Muscle of leg (tissue), 11 donors: ENCODE results near the gene PTPRN2. TPM values are rescaled to one million over a fixed set of nuclear protein-coding genes. Genes with fewer than 3 reads are reported as not detected.

Source experiments
- DNase-seq: peaks from one replicate; pipeline ENCODE4 v3.0.0; 2013
- H3K27ac ChIP-seq: one replicate; pipeline ENCODE4 v1.5.1; 2013; ENCODE audit warnings: mild to moderate bottlenecking, low read length, control low read depth
- H3K27me3 ChIP-seq: one replicate; pipeline ENCODE4 v1.6.1; 2013; ENCODE audit warnings: low read length; ENCODE audit not compliant: control insufficient read depth, insufficient read depth
- H3K36me3 ChIP-seq: one replicate; pipeline ENCODE4 v1.6.1; 2013; ENCODE audit warnings: low read length; ENCODE audit not compliant: control insufficient read depth, insufficient read depth
- H3K4me1 ChIP-seq: one replicate; pipeline ENCODE4 v1.6.1; 2013; ENCODE audit warnings: low read length; ENCODE audit not compliant: control insufficient read depth, insufficient read depth
- H3K4me3 ChIP-seq: one replicate; pipeline ENCODE4 v1.5.1; 2013; ENCODE audit warnings: low read length, control low read depth
- H3K9me3 ChIP-seq: replicated peaks from 2 replicates; pipeline ENCODE4 v1.6.1; 2013; ENCODE audit warnings: low read depth, low read length; ENCODE audit not compliant: control insufficient read depth
- WGBS: methylation state at CpG from one replicate; pipeline ENCODE4 v1.1.5; 2013; ENCODE audit warnings: missing lambda C conversion rate; ENCODE audit not compliant: insufficient coverage; 5-methylcytosine and 5-hydroxymethylcytosine counted together
- polyA plus RNA-seq, 8 donors: library from polyadenylated mRNA; unstranded; fragments of 120-200 nt; gene quantifications; one replicate each; pipeline versions ENCODE4 v1.2.1 to v1.2.3, GENCODE V29; 2013; ENCODE audit warnings: inconsistent platforms in 1 of 8, low replicate concordance in 1 of 8; ENCODE audit not compliant: insufficient read length in 8 of 8, insufficient read depth in 1 of 8
- total RNA-seq: library from RNA; stranded (reverse); fragments of 120-200 nt; gene quantifications from one replicate; pipeline ENCODE4 v1.2.4, GENCODE V29; 2013

The PTPRN2 gene
- total and polyA plus RNA-seq, 9 donors: 1.4 to 2.9 (median 2.3) TPM

DNA sequence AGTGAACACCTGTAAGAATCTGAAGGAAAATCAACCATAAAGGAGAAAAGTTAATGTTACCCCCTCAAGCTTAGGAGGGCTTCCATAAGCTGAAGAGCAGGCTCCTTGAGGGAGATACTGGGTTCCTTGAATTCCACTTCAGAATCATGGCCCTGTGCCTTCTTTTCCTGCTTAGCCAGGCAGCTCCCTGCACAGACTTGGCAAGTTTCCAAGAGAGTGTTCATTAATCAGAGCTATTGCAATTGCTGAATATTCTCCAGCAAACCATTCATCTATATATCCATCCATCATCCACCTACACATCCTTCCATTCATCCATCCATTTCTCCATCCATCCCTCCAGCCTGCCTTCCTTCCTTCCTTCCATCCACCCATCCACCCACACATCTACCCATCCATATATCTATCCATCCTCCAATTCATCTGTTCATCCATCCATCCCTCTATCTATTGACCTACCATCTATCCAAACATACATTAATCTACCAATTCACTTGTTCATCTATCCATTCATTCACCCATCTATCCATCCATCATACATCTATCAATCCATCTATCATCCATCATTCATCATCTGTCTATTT is 574.4 kb downstream of the PTPRN2 start:
- H3K36me3 ChIP-seq: no peaks in the 10 kb centered on the region
- H3K27me3 ChIP-seq: peaks cover 8% of the 10 kb centered on the region

DNA sequence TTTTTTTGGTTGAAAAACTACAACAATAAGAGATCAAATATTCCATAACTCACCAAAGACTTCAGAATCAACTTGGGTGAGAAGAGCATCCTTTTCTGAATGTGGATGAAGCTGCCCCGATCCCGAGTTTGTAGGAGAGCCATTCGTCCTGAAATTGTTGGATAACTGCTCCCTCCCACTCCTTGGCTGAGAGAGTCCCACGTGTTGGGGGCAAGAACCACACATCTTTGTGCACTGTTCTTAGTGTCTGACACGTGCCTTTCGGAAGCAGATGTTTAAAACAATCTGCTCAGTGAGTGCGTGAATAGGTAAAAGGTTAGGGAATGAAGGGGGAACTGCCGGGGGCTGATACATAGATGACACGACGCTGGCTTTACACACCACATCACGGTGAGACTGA is 575.7 kb downstream of the PTPRN2 start:
- Histone ChIP-seq H3K4me1 (peaks cover 16% of the 10 kb centered on the region), H3K36me3 (no peaks in the 10 kb centered on the region), H3K4me3 (no peak overlapping the region), H3K27ac (no peak overlapping the region), H3K9me3 (no peaks in the 10 kb centered on the region), H3K27me3 (peaks cover 10% of the 10 kb centered on the region)
- 51% methylated on average over 3 of the region's 11 CpGs for WGBS
- DNase-seq: no peak

More for the DNA sequence above, 574.4 kb downstream of the PTPRN2 start:
- H3K27ac ChIP-seq: no peak overlapping the region
- no peak for DNase-seq
- H3K4me3 ChIP-seq: no peak overlapping the region
- H3K9me3 ChIP-seq: no peaks in the 10 kb centered on the region
- H3K4me1 ChIP-seq: peaks cover 25% of the 10 kb centered on the region

GRCh38 chr7:158010961-158011693 is 576.5 kb downstream of the PTPRN2 start:
- no peak overlapping the region for H3K27ac ChIP-seq
- WGBS: 40% methylated on average over 1 of the region's 11 CpGs
- H3K4me1 ChIP-seq: peaks cover 17% of the 10 kb centered on the region
- no peaks in the 10 kb centered on the region for H3K36me3 ChIP-seq
- H3K4me3 ChIP-seq: no peak overlapping the region
- H3K9me3 ChIP-seq: no peaks in the 10 kb centered on the region
- no peak for DNase-seq
- H3K27me3 ChIP-seq: peaks cover 14% of the 10 kb centered on the region

- WGBS: 72% methylated on average over 9 of the region's 9 CpGs
These were observed 577.7 kb downstream of the PTPRN2 start for GRCh38 chr7:158009886-158010285.

GRCh38 chr7:158008267-158008666 is 579.4 kb downstream of the PTPRN2 start:
- peaks cover 14% of the 10 kb centered on the region for H3K27me3 ChIP-seq
- no peak for DNase-seq
- H3K36me3 ChIP-seq: no peaks in the 10 kb centered on the region
- H3K4me3 ChIP-seq: no peak overlapping the region
- H3K9me3 ChIP-seq: no peaks in the 10 kb centered on the region
- WGBS: 73% methylated on average over 12 of the region's 12 CpGs
- H3K4me1 ChIP-seq: peaks cover 14% of the 10 kb centered on the region
- no peak overlapping the region for H3K27ac ChIP-seq

More at GRCh38 chr7:158009886-158010285, 577.7 kb downstream of the PTPRN2 start:
- peaks cover 12% of the 10 kb centered on the region for H3K4me1 ChIP-seq
- no peaks in the 10 kb centered on the region for H3K9me3 ChIP-seq
- H3K27me3 ChIP-seq: peaks cover 14% of the 10 kb centered on the region
- no peak overlapping the region for H3K27ac ChIP-seq
- H3K4me3 ChIP-seq: no peak overlapping the region
- DNase-seq: no peak
- H3K36me3 ChIP-seq: no peaks in the 10 kb centered on the region

GRCh38 chr7:158007697-158008257 is 579.8 kb downstream of the PTPRN2 start:
- Histone ChIP-seq H3K9me3 (no peaks in the 10 kb centered on the region), H3K27me3 (peaks cover 14% of the 10 kb centered on the region), H3K36me3 (no peaks in the 10 kb centered on the region), H3K27ac (no peak overlapping the region), H3K4me1 (peaks cover 14% of the 10 kb centered on the region), H3K4me3 (no peak overlapping the region)
- WGBS: 64% methylated on average over 3 of the region's 5 CpGs
- no peak for DNase-seq

DNA sequence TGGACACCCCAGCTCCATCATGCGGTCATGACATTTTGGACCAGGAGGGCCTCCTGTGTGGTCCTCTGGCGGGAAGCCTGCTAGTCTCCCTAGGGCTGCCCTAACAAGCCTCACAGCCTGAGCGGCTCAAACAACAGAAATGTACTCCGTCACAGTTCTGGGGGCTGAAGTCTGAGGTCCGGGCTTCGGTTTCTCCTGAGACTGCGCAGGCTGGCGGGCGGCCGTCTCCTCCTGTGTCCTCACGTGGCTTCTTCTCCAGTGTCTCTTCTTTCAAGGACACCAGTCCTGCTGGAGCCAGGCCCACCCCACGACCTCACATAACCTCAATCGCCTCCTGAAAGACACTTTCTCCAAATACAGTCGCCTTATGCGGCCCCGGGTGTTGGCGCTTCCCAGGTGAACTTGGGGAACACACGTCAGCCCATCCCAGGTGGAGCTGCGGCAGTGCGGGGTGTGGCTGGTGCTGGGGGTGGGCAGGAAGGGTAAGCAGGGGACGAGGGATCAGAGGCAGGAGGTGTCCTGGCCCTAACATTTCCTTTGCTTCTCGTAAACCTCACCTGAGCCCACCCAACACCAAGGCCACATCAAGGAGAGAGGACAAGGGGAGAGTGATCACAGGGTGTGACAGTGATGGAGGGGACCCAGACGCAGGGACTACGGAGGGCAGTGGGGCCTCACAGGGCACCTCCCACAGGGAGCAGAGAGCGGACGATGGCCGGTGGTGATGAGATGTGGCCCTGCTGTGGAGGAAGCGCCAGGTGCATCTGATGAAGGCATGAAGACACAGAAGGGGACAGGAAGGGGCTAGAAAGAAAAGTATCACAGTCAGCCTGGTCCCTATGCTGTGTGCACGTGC is 580.6 kb downstream of the PTPRN2 start:
- WGBS: 76% methylated on average over 24 of the region's 29 CpGs
- peak; percentile 13 for DNase-seq
- no peaks in the 10 kb centered on the region for H3K36me3 ChIP-seq
- peaks cover 14% of the 10 kb centered on the region for H3K27me3 ChIP-seq
- peaks cover 14% of the 10 kb centered on the region for H3K4me1 ChIP-seq
- H3K4me3 ChIP-seq: no peak overlapping the region
- no peak overlapping the region for H3K27ac ChIP-seq
- H3K9me3 ChIP-seq: no peaks in the 10 kb centered on the region

GRCh38 chr7:158005531-158005930 is 582.1 kb downstream of the PTPRN2 start:
- WGBS: 38% methylated on average over 7 of the region's 12 CpGs
- Histone ChIP-seq H3K36me3 (no peaks in the 10 kb centered on the region), H3K4me3 (no peak overlapping the region), H3K4me1 (peaks cover 14% of the 10 kb centered on the region), H3K27ac (no peak overlapping the region), H3K9me3 (no peaks in the 10 kb centered on the region), H3K27me3 (peaks cover 14% of the 10 kb centered on the region)
- DNase-seq: no peak

DNA sequence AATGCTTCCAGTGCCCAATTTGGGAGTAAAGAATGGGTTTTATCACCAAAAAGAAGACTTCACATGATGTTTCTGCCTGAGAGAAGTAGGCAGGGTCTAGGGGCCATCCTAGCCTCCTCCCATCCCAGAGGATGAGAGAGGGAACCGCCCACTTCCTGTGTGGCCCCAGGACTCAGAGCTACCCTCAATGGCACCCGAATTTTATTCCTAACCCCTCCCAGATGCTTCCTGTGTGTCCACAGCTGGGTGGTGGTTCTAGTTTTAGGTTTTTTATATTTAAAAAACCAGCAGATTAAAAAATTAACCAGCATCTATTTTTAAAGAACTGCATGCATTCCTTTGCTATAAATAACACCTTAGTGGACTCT is 583.5 kb downstream of the PTPRN2 start:
- no peak overlapping the region for H3K4me3 ChIP-seq
- H3K27me3 ChIP-seq: peaks cover 9% of the 10 kb centered on the region
- no CpG with 5 or more reads among the region's 2 CpGs for WGBS
- no peak for DNase-seq
- no peaks in the 10 kb centered on the region for H3K9me3 ChIP-seq
- H3K36me3 ChIP-seq: no peaks in the 10 kb centered on the region
- peaks cover 14% of the 10 kb centered on the region for H3K4me1 ChIP-seq
- no peak overlapping the region for H3K27ac ChIP-seq
